C1 segment of cervical spinal cord (tissue), 14 donors: ENCODE data around the gene TRIM37.
A peak's percentile ranks its signal among the peaks of the same experiment; 100 is the strongest.
"Not testable (repeated sequence)": the region's sequence is repeated elsewhere in the genome, so short reads cannot be mapped to it uniquely, and the experiment has no call there.

ENCODE experiments used
- DNase-seq, 14 donors: peaks; one replicate each; lab custom pipeline; 2025; lab: John Stamatoyannopoulos, UW

The TRIM37 gene

DNA sequence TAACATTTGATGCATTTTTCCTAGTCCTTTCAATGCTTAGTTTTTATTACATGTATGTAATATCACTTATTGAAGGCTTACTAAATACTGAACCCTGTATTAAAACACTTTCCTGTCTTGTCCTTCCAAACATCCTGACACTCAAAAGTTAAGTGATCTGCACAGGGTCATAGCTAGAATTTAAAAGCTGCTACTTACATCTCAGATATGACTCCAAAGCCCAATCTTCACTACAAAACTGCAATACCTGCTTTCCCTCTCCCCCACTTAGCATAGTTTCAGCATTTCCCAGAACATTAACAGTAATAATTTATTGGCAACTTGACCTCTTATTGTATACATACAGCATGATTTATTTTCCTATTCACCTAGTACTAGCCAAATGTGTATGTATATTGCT lies 4.3 kb upstream of the TRIM37 start:
- no peak for DNase-seq

DNA sequence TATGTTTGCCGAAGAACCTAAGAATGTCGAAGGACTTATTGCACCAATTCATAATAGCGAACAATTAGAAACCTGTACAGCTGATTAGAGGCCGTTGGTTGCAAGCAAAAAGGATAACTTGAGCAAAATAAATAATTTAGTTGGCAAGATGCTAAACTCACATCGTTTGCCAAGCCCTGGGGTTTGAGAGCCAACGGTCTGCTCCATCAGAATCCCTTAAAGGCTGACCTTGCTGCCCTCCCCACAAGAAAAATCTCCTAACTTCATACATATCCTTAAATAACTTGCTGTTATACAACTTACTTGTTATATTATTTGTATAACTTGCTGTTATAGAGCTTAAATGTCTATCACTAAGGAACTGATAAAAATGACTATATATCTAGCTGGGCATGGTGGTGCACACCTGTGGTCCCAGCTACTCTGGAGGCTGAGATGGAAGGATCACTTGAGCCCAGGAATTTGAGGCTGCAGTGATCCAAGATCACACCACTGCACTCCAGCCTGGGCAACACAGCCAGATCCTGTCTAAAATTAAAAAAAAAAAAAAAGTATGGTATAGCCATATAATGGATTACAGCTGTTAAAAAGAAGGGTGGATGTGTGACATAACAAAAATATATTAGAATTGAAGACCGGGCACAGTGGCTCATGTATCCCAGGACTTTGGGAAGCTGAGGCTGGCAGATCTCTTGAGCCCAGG lies 1.9 kb upstream of the TRIM37 start:
- DNase-seq, result no peak

DNA sequence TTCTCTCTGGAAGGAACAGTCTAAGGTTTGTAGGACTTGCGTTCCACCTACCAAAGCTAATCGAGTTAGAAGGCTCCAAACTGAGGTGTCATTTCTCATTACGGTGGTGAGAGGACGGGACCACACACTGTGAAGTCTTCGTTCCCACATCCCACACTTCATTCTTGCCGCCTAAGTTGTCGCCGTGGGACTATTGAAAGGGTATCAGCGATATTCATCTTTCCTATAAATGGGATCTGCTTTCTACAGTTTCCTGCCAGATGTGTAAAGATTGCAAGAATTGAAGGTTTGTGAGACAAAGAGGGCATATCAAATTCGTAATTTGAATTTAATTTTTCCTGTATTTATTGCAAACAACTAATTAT lies 608 bp upstream of the TRIM37 start:
- DNase-seq, result no peak

DNA sequence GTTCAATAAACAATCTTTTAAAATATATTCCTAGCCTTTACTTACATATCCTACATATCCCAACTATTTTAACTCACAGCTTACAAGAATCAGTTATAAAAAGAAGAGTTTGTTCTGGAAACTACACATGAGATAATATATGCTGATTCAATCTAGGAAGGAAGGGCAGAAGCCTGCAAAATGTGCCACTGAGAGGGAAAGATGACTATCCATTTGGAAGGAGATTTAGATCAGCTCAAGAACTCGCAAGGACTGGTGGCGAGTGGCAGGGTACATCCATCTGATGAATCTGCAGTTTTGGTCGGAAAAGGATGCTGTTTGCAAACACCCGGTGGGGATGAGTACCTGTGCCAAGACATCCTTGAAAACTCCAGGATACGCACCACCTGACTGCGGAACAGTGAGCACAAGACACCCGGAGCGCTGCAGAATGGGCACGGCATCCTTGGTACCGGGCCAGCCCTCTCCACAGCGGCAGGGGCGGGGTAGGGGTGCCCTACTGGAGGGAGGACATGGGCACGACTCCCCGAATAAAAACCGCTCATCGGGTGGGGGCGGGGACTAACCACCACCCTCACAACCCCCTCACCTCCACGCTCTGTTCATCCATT lies 723 bp downstream of the TRIM37 start:
- DNase-seq, result peak in 13 of 14 donors; percentile 1 to 77 (median 58)

DNA sequence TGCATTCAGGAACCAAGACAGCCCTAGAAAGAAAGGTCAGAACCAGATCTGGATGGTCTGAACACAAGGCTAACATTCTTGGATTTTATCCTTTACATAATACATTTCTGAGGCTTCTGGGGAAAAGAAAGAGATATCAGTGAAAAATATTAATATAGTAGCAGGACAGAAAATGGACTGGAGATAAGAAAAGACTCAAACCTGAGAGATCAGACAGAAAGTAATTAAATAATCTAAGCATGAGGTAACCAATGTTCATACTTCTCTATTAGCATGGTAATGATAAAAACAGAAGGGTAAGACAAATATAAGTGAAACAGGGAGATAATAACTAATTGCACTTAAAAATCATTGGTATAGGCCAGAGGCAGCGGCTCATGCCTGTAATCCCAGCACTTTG lies 5.5 kb downstream of the TRIM37 start:
- DNase-seq, result no peak

DNA sequence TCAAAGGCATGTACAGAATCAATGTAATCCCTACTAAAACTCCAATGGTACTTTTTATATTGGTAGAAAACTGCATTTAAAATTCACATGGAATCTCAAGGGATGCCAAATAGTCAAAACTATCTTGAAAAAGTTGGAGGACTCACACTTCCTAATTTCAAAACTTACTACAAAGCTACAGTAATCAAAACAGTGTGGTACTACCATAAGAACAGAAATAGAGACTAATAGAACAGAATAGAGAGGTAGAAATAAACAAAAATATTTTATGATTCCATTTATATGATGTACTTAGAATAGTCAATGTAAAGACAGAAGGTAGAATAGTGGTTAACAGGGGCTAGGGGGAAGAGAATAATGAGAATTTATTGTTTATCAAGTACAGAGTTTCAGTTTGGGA lies 8.8 kb downstream of the TRIM37 start:
- DNase-seq, result no peak

DNA sequence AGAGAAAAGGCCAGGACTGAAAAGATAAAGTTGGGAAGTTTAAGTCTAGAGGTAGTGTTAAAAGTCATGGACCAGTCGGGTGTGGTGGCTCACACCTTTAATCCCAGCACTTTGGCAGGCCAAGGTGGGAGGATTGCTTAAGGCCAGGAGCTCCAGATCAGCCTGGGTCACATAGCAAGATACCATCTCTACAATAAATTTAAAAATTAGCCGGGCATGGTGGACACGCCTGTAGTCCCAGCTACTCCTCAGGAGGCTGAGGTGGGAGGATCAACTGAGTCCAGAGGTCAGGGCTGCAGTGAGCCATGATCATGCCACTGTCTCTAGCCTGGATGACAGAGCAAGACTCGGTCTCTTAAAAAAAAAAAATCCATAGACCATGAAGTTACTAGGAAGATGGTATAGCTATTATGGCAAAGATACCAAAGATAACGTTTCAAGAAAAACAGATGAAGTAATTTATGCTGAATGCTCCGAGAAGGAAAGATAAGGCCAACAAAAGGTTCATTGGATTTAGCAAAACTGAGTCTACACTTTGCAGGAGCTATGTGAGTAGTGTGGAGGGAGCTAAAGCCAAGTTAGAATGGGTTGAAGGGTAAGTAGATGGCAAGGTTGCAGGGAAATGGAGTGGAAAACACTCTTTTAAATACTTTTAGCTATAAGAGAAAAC lies 11.7 kb downstream of the TRIM37 start:
- no peak for DNase-seq

DNA sequence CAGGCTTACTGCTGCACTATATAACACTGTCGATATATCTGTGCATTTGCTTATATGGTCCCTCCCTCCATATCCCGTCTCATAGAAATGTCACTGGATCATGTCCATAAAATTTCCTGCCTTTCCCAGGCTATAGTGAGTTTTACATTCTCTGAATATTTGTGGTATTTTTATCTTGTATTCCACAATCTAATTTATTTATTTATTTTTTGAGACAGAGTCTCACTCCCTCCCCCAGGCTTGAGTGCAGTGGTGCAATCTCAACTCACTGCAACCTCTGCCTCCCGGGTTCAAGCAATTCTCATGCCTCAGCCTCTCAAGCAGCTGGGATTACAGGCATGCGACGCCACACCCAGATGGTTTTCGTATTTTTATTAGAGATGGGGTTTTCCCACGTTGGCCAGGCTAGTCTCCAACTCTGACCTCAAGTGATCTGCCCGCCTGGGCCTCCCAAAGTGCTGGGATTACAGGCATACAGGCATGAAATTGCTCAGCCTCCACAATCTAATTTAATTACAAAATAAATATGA lies 12.9 kb downstream of the TRIM37 start:
- no peak for DNase-seq

DNA sequence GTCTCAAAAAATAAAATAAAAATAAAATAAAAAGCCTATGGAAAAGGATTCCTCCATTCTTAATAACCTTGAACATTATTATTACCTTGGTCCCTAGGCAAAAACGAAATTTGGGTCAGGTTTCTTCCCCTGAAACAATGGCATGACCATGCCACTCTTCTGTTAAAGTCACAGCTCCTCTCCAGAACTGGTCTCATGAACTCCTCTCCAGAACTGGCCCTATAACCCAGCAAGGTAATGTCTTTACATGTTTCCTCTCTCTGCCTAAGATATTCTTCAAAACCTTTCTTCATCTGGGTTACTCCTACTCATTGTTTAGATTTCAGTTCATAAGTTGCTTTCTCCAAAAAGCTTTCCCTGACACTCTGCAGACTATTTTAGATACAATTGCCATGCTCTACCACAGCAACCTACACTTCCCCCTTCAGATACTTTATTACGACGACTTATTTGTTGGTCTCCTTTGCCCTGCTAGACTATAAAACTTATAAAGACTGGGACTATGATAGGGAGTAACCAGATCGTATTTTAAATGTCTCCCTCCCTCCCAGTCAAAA lies 13.5 kb downstream of the TRIM37 start:
- DNase-seq, result no peak

DNA sequence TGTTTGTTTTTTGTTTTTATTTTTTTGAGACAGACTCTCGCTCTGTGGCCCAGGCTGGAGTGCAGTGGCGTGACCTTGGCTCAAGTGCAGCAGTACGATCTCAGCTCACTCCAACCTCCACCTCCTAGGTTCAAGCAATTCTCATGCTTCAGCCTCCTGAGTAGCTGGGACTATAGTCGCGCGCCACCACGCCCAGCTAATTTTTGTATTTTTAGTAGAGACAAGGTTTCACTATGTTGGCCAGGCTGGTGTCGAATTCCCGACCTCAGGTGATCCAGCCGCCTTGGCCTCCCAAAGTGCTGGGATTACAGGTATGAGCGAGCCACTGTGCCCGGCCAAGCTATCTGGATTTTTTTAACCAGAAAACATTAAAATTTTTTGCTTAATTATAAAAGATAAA lies 16.1 kb downstream of the TRIM37 start:
- not testable (repeated sequence) for DNase-seq

DNA sequence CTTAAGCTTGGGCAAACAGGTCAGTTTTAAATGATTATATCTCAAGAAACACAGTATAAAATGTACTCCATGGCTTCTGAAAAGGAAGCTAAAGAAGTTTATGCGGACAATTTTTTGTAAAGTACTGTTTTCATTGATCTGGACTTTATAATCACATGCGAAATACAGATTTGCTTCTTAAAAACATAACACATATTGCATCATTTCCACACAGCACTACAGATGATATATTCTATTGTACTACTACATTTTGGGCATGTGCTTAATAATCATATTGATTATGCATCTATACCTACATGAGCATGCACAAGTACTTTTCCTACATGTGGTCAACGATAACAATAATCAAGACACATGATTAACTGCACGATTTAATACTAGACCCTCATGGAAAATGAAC lies 22.5 kb downstream of the TRIM37 start:
- no peak for DNase-seq

DNA sequence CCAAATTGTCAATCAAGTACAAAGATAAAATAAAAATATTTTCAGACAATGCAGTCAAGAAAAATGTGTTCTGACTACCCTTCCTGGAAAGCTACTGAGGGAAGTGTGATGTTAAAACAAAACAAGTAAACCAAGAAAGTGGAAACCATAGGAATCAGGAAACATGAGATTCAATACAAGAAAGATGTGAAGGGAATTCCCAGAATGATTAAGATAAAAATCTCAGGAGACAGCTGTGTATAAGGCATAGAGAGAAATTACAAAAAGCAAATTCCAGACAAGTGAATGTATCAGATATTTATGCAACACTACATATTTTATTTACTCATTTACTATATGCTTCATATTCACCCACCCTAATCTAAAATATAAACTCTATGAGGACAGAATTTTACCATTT lies 32.2 kb downstream of the TRIM37 start:
- DNase-seq, result no peak

DNA sequence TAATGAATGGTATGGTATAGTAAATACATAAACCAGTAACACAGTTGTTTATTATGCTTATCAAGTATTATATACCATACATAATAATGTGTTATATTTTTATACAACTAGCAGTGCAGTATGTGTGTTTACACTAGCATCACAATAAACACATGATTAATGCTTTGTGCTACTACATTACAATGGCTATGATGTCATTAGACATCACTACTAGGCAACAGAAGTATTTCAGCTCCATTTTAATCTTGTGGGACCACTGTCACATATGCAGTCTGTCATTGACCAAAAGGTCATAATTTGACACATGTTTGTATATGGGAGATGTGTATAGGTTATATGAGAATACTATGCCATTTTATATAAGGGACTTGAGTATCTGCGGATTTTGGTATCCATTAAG lies 32.7 kb downstream of the TRIM37 start:
- no peak for DNase-seq

DNA sequence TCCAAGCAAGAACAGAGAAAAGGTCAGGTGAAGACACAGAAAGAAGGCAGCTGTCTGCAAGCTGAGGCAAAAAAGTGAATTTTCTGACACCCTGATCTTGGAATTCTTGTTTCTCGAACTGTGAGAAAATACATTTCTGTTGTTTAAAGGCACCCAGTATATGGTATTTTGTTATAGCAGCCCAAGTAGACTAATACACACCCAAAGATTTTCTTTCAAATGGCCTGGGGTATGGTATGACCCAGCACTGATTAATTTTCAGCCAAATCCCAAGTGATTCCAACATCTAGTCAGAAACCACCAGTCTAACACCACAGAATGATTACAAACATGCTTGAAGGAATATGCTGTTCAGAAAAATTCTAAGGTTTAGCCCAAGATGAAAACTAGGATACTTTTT lies 36.8 kb downstream of the TRIM37 start:
- DNase-seq, result no peak

DNA sequence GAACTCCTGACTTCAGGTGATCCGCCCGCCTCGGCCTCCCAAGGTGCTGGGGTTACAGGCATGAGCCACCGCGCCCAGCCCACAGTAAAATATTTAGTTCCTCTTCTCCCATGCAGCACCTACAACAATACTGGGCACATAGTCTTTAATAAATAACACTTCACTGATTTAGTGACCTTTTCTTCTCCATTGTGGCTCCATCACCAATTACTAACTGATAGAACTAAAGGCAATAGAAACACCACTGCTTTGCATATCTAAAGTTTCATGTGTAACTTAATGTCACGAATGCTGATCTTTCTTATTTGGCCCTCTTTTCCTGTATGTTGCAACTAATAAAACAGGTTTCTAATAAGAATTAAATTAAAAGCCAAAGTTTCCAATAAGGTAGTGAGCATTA lies 38.9 kb downstream of the TRIM37 start:
- DNase-seq, result no peak

DNA sequence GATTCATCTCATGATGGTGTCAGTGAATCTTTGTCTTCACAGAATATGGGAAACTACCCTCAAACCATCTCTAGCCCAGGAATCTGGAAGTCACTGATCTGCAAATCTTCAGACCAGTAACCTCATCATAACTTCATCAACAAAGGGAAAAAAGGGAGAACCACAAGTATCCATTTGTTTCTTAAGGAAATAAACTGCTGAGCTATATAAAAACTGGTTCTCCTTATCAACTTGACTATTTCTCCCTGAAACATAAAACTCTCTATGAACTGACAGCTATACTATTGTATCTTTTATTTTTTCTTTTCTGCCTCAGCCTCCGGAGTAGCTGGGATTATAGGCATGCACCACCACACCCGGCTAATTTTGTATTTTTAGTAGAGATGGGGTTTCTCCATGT lies 39.3 kb downstream of the TRIM37 start:
- DNase-seq, result no peak

DNA sequence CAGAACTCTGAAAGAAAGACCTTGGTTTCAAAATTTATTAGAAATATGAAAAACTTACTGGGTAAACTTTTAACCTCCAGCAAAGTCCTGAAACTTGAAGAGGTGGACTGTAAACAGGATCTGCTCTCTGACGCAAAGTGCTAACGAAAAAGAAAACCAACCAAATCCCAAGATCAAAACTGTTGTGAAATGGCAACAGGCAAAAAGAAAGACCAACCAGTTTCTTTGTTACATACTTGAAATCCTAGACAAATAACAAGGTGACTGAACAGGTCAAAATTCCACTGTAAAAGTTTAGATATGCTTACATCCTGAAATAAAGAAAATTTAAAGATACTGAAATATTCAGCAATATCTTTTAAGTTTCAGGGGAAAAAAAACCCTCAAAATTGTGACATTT lies 44.2 kb downstream of the TRIM37 start:
- no peak for DNase-seq

DNA sequence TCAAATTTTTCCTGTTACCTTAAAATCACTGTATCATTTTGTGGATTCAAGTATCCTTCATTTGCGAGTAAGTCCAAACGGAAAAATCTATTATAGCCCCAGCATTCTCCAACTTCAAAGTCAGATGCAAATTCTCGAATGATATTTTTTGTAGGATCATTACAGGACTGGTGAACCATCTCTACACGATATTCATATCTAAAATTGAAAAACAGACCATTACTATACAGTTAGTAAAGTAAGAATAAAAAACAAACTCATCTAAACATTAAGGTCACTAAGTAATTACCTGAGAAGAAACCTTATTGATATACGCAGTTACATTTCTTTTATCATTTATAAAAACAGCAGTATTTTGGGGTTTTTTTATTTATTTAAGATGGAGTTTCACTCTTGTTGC lies 49.8 kb downstream of the TRIM37 start:
- DNase-seq, result no peak

DNA sequence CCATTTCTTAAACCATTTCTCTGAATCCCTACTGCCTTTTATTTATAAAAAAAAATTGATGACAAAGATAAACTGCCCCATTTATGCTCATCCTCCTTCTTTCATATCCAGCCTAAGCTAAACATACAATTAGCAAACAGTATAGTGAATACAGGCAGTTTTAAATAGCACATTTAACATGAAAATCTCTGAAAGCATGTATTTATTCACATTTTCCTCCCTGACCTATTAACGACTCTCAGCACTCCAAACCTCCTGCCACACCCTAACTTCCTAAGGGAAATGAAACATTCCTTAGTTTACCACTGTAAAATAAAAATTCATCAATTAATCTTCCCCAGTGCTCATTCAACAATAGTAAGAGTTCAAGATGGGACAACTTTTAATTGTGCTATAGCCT lies 56.9 kb downstream of the TRIM37 start:
- no peak for DNase-seq

DNA sequence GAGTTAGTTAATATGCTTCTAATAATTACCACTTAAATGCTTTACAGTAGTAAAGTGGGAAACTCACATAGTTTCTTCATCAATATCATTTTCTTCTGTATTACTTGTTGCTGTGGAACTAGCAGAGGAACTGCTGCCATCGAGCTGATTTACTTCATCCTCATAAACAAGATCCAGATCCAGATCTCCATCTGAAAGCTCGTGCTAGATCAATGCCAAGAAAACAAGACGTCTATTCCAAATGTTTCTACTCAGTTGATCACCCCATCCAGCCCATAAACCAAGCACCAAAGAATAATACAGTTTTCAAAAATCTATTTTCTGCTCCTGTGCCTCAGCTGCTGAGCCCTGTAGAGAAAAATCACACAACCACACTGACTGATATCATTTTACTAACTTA lies 59.1 kb downstream of the TRIM37 start:
- DNase-seq, result no peak

DNA sequence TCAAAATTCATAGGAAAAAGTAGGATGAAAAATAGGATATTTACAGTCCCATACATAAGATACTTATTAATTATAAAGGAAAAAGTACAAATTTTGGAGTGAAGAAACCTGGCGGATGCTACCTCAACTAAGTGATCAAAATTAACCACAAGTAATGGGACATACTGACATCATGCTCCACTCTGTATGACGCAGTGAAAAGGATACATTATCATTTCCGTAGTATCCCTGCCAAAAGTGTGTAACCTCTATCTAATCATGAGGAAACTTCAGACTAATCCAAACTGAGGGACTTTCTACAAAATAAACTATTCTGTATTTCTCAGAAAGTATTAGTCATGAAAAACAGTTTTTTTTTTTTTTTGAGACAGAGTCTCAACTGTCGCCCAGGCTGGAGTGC lies 60.5 kb downstream of the TRIM37 start:
- DNase-seq, result no peak

DNA sequence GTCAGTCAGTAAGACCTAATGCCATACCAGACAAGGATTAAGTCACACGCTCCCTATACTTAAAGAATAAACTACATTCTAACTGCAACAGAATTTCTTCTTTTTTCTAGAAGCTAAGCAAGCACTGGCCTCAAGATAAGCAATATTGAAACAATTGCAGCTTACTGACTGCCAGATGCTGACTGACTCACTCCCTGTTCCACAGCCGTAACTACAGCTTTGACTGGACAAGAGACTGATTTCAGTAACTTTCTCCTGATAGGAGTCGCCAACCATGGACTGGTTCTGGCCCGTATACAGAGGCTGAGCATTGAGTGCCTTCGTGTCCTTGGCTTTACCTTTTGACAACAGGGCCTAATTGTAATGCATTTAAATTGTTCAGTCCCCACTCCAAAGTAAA lies 67.9 kb downstream of the TRIM37 start:
- peak in 1 of 14 donors; percentile 0 for DNase-seq

DNA sequence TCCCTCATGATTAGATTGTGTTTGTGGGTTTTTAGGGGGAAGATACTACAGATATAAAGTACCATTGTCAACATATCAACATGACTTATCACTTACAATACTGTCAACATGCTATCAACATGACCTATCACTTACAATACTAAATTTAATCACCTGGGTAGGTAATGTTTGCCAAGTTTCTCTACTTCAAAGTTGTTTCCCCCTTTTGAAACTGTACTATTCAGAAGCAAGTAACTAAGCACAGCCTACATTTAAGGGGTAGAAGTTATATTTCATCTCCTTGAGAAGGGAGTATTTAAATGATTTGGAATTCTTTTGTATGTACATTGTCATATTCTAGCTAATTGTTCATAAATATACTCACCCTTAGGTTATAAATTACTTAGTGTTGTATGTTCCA lies 68.7 kb downstream of the TRIM37 start:
- no peak for DNase-seq
